Measurements from ENCODE around the gene ASRGL1.

DNA sequence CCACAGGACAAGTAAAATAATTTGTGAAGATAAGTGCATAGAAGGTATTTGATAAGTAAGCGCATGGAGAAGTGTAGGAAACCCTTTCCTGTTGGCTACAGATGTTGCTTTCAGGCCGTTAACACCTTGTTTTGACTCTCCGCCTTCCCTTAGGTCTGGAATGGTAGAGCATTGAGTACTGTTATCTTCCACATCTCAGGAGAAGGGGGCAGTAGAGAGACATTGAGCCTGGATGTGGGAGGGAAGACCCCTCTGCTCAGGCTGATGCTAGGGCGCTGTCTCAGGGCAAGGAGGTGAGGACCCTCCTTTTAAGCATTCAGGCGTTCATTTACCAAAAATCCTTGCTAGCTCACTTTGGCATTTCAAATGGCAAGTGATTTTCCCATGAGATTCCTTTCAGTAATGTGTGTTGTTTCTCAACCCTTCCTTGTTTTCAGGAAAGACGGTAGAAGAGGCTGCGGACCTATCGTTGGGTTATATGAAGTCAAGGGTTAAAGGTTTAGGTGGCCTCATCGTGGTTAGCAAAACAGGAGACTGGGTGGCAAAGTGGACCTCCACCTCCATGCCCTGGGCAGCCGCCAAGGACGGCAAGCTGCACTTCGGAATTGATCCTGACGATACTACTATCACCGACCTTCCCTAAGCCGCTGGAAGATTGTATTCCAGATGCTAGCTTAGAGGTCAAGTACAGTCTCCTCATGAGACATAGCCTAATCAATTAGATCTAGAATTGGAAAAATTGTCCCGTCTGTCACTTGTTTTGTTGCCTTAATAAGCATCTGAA is 54.6 kb downstream of the ASRGL1 start:
- TF ChIP-seq, protein P1, sequence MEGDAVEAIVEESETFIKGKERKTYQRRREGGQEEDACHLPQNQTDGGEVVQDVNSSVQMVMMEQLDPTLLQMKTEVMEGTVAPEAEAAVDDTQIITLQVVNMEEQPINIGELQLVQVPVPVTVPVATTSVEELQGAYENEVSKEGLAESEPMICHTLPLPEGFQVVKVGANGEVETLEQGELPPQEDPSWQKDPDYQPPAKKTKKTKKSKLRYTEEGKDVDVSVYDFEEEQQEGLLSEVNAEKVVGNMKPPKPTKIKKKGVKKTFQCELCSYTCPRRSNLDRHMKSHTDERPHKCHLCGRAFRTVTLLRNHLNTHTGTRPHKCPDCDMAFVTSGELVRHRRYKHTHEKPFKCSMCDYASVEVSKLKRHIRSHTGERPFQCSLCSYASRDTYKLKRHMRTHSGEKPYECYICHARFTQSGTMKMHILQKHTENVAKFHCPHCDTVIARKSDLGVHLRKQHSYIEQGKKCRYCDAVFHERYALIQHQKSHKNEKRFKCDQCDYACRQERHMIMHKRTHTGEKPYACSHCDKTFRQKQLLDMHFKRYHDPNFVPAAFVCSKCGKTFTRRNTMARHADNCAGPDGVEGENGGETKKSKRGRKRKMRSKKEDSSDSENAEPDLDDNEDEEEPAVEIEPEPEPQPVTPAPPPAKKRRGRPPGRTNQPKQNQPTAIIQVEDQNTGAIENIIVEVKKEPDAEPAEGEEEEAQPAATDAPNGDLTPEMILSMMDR (IDR thresholded peaks at IDR 0.05) = no peak
- no peak for TF ChIP-seq POLR2A (IDR thresholded peaks at IDR 0.05)

All from tibial nerve (tissue), 3 donors.